ENCODE results near the gene MGAT4D. TPM values are rescaled to one million over a fixed set of nuclear protein-coding genes. Genes with fewer than 3 reads are reported as not detected.

Gene MGAT4D
- total and polyA plus RNA-seq, 10 of the 15 experiments (the other 5 are each of a cell fraction or from before 2014, with no cell fraction given), result not detected

DNA sequence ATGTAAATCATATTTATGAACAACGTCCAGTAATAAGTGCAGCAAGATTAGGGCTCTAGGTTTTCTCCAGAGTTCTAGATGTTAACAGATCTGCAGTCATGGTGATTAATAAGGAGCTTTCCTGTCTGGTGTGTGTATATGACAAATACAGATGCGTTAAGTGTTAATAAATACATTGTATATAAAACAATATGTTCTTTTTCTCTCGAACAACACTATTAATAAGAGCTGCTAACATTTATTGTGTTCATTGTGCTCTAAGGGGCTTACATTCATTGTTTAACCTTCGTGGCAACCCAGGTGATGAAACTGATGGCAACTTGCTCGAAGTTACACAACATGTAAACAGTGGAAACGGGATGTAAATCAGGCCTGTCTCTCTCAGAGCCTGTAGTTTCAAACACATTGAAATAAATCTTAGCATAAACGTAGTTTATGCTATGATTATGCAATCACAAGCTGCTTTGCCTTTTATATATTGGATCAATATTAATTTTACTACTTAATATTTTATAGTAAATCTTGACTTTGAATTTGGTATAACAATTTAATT, 70.1 kb downstream of the MGAT4D start:
- no peak for ATAC-seq
- CTCF ChIA-PET, result interaction anchor here (1.8 kb wide), 1 partner anchor 68 kb away, joined by 4 read pairs; no protein-coding TSS in a partner anchor
- Histone ChIP-seq H3K9me3 (replicated peaks; ENCODE audit: control insufficient read depth, insufficient read depth, low read length) (no peaks in the 10 kb centered on the region), H3K27ac (ENCODE audit: control insufficient read depth, insufficient read depth) (no peak overlapping the region), H3K4me1 (ENCODE audit: control insufficient read depth, insufficient read depth, low read length) (peaks cover 5% of the 10 kb centered on the region; the same call in 1 of the 2 replicates), H3K36me3 (ENCODE audit: control insufficient read depth in 2 of 2, insufficient read depth in 2 of 2, low read length in 1 of 2) (no peaks in the 10 kb centered on the region), H3K4me3 (peak overlapping the region; percentile 55; the same call in 1 of the 2 replicates), H2AFZ (ENCODE audit: control insufficient read depth, low read depth, low read length) (peak overlapping the region; percentile 95), H3K79me2 (ENCODE audit: control insufficient read depth, insufficient read depth, low read length) (no peaks in the 10 kb centered on the region), H3K27me3 (replicated peaks in 1 of 2; ENCODE audit: control insufficient read depth in 2 of 2, insufficient read depth in 2 of 2, low read length in 1 of 2) (peaks cover 0 to 5% of the 10 kb centered on the region in 2 experiments; a peak in 2 of 4 replicates), H3K4me2 (ENCODE audit: control insufficient read depth, insufficient read depth) (peak overlapping the region; percentile 97), H3K9ac (ENCODE audit: control insufficient read depth, insufficient read depth, low read length) (no peak overlapping the region), H4K20me1 (ENCODE audit: control insufficient read depth, insufficient read depth) (no peaks in the 10 kb centered on the region)
- POLR2A ChIA-PET, result no interaction called here
- FAIRE-seq, result peak; percentile 65
- no TSS peak for BruUV-seq (replicated peaks)
- intact Hi-C loops (cut with micrococcal nuclease; ENCODE audit: unreplicated experiment), result loop anchor here (5.0 kb wide), 1 partner anchor 424 kb away; no protein-coding TSS in a partner anchor
- RAD21 ChIA-PET (ENCODE audit: unreplicated experiment), result no interaction called here
- SMC1A ChIA-PET (ENCODE audit: uncharacterized antibody, unreplicated experiment), result no interaction called here
- 15% methylated on average over 7 of the region's 7 CpGs for WGBS (ENCODE audit: insufficient coverage, insufficient replicate concordance, low lambda C conversion rate, missing lambda C conversion rate)
- in situ Hi-C loops (cut with MboI), result no loop called here
- DNase-seq (ENCODE audit: low read depth, low spot score), result no peak
- no peak for TF ChIP-seq HDAC2 (IDR thresholded peaks at IDR 0.05)
- TF ChIP-seq KAT2A (conservative IDR thresholded peaks at IDR 0.05; ENCODE audit: control insufficient read depth, low read depth, low read length), result no peak
- TF ChIP-seq, protein P1, sequence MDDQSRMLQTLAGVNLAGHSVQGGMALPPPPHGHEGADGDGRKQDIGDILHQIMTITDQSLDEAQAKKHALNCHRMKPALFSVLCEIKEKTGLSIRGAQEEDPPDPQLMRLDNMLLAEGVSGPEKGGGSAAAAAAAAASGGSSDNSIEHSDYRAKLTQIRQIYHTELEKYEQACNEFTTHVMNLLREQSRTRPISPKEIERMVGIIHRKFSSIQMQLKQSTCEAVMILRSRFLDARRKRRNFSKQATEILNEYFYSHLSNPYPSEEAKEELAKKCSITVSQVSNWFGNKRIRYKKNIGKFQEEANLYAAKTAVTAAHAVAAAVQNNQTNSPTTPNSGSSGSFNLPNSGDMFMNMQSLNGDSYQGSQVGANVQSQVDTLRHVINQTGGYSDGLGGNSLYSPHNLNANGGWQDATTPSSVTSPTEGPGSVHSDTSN (IDR thresholded peaks at IDR 0.05; ENCODE audit: insufficient replicate concordance, low read depth, low read length), result no peak
- TF ChIP-seq CBX5 (IDR thresholded peaks at IDR 0.05; ENCODE audit: low read depth), result no peak
- TF ChIP-seq POLR2AphosphoS2 (IDR thresholded peaks at IDR 0.05; ENCODE audit: low read depth, low read length), result no peak
- TF ChIP-seq STAT3 (IDR thresholded peaks at IDR 0.05; ENCODE audit: low read depth, low read length), result no peak
- no peak for TF ChIP-seq EP300 (IDR thresholded peaks at IDR 0.05; ENCODE audit: borderline replicate concordance in 1 of 2, control insufficient read depth in 1 of 2, low read depth in 2 of 2, low read length in 2 of 2)
- TF ChIP-seq, protein P2, sequence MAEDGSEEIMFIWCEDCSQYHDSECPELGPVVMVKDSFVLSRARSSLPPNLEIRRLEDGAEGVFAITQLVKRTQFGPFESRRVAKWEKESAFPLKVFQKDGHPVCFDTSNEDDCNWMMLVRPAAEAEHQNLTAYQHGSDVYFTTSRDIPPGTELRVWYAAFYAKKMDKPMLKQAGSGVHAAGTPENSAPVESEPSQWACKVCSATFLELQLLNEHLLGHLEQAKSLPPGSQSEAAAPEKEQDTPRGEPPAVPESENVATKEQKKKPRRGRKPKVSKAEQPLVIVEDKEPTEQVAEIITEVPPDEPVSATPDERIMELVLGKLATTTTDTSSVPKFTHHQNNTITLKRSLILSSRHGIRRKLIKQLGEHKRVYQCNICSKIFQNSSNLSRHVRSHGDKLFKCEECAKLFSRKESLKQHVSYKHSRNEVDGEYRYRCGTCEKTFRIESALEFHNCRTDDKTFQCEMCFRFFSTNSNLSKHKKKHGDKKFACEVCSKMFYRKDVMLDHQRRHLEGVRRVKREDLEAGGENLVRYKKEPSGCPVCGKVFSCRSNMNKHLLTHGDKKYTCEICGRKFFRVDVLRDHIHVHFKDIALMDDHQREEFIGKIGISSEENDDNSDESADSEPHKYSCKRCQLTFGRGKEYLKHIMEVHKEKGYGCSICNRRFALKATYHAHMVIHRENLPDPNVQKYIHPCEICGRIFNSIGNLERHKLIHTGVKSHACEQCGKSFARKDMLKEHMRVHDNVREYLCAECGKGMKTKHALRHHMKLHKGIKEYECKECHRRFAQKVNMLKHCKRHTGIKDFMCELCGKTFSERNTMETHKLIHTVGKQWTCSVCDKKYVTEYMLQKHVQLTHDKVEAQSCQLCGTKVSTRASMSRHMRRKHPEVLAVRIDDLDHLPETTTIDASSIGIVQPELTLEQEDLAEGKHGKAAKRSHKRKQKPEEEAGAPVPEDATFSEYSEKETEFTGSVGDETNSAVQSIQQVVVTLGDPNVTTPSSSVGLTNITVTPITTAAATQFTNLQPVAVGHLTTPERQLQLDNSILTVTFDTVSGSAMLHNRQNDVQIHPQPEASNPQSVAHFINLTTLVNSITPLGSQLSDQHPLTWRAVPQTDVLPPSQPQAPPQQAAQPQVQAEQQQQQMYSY (CRISPR knock-in tag; IDR thresholded peaks at IDR 0.05), result no peak
- no peak for TF ChIP-seq SMC3 (IDR thresholded peaks at IDR 0.05; ENCODE audit: borderline replicate concordance, low read length)
- TF ChIP-seq IRF4 (IDR thresholded peaks at IDR 0.05; ENCODE audit: low read depth, low read length), result no peak
- TF ChIP-seq ZNF384 (IDR thresholded peaks at IDR 0.05; ENCODE audit: borderline replicate concordance, low read depth, low read length), result no peak
- TF ChIP-seq STAT1 (conservative IDR thresholded peaks at IDR 0.05), result no peak
- TF ChIP-seq, protein P3, sequence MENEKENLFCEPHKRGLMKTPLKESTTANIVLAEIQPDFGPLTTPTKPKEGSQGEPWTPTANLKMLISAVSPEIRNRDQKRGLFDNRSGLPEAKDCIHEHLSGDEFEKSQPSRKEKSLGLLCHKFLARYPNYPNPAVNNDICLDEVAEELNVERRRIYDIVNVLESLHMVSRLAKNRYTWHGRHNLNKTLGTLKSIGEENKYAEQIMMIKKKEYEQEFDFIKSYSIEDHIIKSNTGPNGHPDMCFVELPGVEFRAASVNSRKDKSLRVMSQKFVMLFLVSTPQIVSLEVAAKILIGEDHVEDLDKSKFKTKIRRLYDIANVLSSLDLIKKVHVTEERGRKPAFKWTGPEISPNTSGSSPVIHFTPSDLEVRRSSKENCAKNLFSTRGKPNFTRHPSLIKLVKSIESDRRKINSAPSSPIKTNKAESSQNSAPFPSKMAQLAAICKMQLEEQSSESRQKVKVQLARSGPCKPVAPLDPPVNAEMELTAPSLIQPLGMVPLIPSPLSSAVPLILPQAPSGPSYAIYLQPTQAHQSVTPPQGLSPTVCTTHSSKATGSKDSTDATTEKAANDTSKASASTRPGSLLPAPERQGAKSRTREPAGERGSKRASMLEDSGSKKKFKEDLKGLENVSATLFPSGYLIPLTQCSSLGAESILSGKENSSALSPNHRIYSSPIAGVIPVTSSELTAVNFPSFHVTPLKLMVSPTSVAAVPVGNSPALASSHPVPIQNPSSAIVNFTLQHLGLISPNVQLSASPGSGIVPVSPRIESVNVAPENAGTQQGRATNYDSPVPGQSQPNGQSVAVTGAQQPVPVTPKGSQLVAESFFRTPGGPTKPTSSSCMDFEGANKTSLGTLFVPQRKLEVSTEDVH (IDR thresholded peaks at IDR 0.05; ENCODE audit: low read depth, partially characterized antibody), result no peak
- TF ChIP-seq, protein P4, sequence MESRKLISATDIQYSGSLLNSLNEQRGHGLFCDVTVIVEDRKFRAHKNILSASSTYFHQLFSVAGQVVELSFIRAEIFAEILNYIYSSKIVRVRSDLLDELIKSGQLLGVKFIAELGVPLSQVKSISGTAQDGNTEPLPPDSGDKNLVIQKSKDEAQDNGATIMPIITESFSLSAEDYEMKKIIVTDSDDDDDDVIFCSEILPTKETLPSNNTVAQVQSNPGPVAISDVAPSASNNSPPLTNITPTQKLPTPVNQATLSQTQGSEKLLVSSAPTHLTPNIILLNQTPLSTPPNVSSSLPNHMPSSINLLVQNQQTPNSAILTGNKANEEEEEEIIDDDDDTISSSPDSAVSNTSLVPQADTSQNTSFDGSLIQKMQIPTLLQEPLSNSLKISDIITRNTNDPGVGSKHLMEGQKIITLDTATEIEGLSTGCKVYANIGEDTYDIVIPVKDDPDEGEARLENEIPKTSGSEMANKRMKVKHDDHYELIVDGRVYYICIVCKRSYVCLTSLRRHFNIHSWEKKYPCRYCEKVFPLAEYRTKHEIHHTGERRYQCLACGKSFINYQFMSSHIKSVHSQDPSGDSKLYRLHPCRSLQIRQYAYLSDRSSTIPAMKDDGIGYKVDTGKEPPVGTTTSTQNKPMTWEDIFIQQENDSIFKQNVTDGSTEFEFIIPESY (IDR thresholded peaks at IDR 0.05), result no peak
